Measurements from ENCODE around the gene ARHGAP23. TPM values are rescaled to one million over a fixed set of nuclear protein-coding genes. Genes with fewer than 3 reads are reported as not detected.

ARHGAP23 gene
- total RNA-seq, 2 experiments from 2014 or later = 0.40 to 0.47 TPM

DNA sequence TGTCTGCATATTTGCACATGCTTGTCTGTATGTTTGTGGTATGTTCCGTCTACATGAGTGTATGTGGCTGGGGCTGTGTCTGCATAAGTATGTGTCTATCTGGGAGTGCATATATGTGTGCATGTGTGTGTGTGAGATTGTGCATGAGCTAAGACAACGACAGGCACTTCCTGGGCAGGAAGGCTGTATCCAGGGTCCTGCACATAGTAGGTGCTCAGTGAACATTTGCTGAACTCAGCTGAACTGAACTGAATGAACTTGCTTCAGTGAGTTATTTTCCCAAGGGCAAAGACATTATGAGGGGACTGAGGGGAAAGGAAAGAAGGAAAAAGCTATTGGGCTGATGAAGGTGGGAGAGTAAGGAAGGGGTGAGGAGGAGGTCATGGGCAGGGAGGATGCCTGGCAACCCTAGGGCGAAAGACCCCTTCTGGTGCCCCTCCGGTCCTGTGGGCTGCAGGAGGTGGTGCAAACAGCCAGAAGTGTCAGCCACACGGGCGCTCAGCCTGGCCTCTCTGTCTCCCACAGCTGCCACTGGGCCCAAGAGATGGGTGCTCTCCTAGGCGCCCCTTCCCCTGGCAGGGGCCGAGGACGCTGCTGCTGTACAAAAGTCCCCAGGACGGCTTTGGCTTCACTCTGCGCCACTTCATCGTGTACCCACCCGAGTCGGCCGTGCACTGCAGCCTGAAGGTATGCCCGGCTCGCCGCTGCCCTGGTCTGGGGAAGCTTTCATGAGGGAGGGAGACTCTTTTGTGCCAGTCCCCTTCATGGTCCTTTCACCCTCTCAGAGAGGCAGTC is 29.5 kb downstream of the ARHGAP23 start:
- POLR2A ChIA-PET = no interaction called here

DNA sequence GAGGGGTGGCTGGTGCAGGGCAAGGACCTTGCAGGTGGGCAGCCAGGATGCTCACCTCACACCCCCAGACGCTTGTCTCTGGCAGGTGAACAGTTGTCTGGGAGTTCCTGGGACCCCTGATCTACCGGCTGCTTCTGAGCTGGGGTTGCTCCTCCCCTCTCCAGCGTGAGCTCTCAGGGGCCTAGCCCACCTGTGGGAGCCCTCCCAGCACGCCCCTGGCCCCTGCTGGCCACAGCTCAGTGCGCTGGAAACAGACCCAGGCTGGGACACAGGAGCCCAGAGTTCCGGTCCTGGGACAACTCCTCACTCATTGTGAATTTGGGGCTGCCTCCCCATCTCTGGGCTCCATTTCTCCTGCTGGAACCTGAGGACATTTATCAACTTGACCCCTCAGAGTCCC is 30.3 kb downstream of the ARHGAP23 start:
- H3K27me3 Mint-ChIP-seq = peaks cover 19% of the 10 kb centered on the region
- CTCF ChIA-PET = interaction anchor here (1.0 kb wide), 1 partner anchor 127 kb away, joined by 3 read pairs; no protein-coding TSS in a partner anchor
- TF ChIP-seq, protein P1, sequence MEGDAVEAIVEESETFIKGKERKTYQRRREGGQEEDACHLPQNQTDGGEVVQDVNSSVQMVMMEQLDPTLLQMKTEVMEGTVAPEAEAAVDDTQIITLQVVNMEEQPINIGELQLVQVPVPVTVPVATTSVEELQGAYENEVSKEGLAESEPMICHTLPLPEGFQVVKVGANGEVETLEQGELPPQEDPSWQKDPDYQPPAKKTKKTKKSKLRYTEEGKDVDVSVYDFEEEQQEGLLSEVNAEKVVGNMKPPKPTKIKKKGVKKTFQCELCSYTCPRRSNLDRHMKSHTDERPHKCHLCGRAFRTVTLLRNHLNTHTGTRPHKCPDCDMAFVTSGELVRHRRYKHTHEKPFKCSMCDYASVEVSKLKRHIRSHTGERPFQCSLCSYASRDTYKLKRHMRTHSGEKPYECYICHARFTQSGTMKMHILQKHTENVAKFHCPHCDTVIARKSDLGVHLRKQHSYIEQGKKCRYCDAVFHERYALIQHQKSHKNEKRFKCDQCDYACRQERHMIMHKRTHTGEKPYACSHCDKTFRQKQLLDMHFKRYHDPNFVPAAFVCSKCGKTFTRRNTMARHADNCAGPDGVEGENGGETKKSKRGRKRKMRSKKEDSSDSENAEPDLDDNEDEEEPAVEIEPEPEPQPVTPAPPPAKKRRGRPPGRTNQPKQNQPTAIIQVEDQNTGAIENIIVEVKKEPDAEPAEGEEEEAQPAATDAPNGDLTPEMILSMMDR (IDR thresholded peaks at IDR 0.05) = no peak
- DNase-seq (no peak), ATAC-seq (no peak)
- H3K27ac Mint-ChIP-seq = no peak overlapping the region
- intact Hi-C loops (cut with micrococcal nuclease) = no loop called here
- no peak overlapping the region for H3K4me3 Mint-ChIP-seq
- H3K36me3 Mint-ChIP-seq (ENCODE audit: low read depth) = no peaks in the 10 kb centered on the region
- H3K4me1 Mint-ChIP-seq (ENCODE audit: low read depth) = peaks cover 3% of the 10 kb centered on the region
- no peaks in the 10 kb centered on the region for H3K9me3 Mint-ChIP-seq
- POLR2A ChIA-PET = no interaction called here

More for the DNA sequence above, 29.5 kb downstream of the ARHGAP23 start:
- CTCF ChIA-PET = interaction anchor here (1.0 kb wide), 1 partner anchor 128 kb away, joined by 3 read pairs; no protein-coding TSS in a partner anchor
- Mint-ChIP-seq H3K4me1 (ENCODE audit: low read depth) (peaks cover 10% of the 10 kb centered on the region), H3K4me3 (no peak overlapping the region), H3K27me3 (peaks cover 25% of the 10 kb centered on the region), H3K27ac (no peak overlapping the region), H3K9me3 (no peaks in the 10 kb centered on the region), H3K36me3 (ENCODE audit: low read depth) (no peaks in the 10 kb centered on the region)
- intact Hi-C loops (cut with micrococcal nuclease) = no loop called here
- TF ChIP-seq, protein P1 (IDR thresholded peaks at IDR 0.05) = no peak
- ATAC-seq (no peak), DNase-seq (no peak)

DNA sequence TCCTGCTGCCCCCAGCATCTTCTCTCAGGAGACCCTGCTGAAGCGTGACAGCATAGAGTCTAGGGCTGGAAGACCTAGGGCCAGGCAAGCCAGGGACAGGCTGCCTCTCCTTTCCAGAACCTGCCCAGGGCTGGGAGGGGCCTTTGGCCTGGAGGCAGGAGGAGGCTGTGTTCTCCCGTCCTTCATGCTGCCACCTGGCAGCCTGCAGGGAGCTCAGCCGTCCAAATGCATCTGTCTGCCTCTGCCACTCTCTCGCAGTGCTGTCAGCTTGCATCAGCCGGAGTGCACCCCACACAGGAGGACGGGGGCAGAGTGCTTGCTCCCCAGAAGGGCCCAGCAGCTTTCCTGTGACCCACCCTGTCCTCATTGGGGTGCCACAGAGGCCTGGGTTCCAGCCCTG is 31.3 kb downstream of the ARHGAP23 start:
- H3K27me3 Mint-ChIP-seq = peaks cover 13% of the 10 kb centered on the region
- H3K36me3 Mint-ChIP-seq (ENCODE audit: low read depth) = no peaks in the 10 kb centered on the region
- no peak for DNase-seq
- no peaks in the 10 kb centered on the region for H3K9me3 Mint-ChIP-seq
- H3K27ac Mint-ChIP-seq = no peak overlapping the region
- ChIA-PET CTCF (interaction anchor here (0.7 kb wide), 1 partner anchor 98 kb away, joined by 3 read pairs; no protein-coding TSS in a partner anchor), POLR2A (no interaction called here)
- peaks cover 3% of the 10 kb centered on the region for H3K4me1 Mint-ChIP-seq (ENCODE audit: low read depth)
- TF ChIP-seq, protein P1 (IDR thresholded peaks at IDR 0.05) = no peak
- intact Hi-C loops (cut with micrococcal nuclease) = no loop called here
- H3K4me3 Mint-ChIP-seq = no peak overlapping the region
- no peak for ATAC-seq

DNA sequence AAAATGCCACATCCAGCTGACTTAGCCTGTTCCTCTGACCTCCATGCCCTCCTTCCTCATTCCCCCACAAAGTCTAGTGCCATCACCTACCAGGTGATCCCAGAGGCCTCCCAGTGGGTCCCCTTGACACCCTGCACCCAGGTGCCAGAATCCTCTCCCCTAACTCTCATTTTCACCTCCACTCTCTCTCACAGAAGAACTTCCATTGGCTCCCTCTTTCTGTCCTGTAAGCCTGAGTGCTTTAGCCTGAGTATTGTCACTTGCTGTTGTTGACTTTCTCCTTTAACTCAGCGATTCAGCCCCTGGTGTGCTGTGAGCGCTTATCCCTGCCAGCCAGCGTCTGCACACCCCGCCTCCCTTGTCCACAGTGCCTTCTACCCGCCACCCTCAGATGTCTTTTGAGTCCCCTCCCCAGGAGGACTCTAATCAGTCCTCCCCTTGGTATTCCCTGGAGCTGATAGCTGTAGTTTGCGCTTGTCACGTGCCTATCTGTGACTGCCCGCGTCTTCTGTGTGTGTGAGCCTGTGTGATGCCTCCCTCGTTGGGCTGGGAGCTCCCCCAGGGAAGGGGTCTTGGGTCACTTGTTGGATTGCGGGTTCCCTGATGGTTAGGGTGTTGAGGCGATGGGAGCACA is 31.9 kb downstream of the ARHGAP23 start:
- TF ChIP-seq, protein P1 (IDR thresholded peaks at IDR 0.05) = no peak
- no peak overlapping the region for H3K27ac Mint-ChIP-seq
- no peaks in the 10 kb centered on the region for H3K36me3 Mint-ChIP-seq (ENCODE audit: low read depth)
- peaks cover 7% of the 10 kb centered on the region for H3K27me3 Mint-ChIP-seq
- ATAC-seq = no peak
- no peaks in the 10 kb centered on the region for H3K4me1 Mint-ChIP-seq (ENCODE audit: low read depth)
- DNase-seq = no peak
- H3K9me3 Mint-ChIP-seq = no peaks in the 10 kb centered on the region
- CTCF ChIA-PET = no interaction called here
- H3K4me3 Mint-ChIP-seq = no peak overlapping the region
- POLR2A ChIA-PET = no interaction called here
- intact Hi-C loops (cut with micrococcal nuclease) = no loop called here
